NOMO-1 (cell line): Measurements from ENCODE around the gene PNMA6E.

ENCODE experiments used
- DNase-seq, 2 experiments: peaks; one replicate each; lab custom pipeline; 2025; ENCODE audit not compliant: unreplicated experiment in 2 of 2; lab: John Stamatoyannopoulos, UW

Gene PNMA6E

GRCh38 chrX:153361781-153362397 is 39.3 kb downstream of the PNMA6E start:
- no peak for DNase-seq

- no peak for DNase-seq
Observed at GRCh38 chrX:153357877-153358276, 43.3 kb downstream of the PNMA6E start.

GRCh38 chrX:153353416-153353815 is 47.7 kb downstream of the PNMA6E start:
- DNase-seq = no peak

- DNase-seq = no peak
Observed at GRCh38 chrX:153352858-153353257, 48.3 kb downstream of the PNMA6E start.

- DNase-seq = no peak
Observed at GRCh38 chrX:153351981-153352380, 49.2 kb downstream of the PNMA6E start.

- DNase-seq = no peak
Observed at GRCh38 chrX:153349952-153350351, 51.2 kb downstream of the PNMA6E start.

GRCh38 chrX:153348421-153348820 is 52.7 kb downstream of the PNMA6E start:
- no peak for DNase-seq

- no peak for DNase-seq
Observed at GRCh38 chrX:153347530-153347929, 53.6 kb downstream of the PNMA6E start.
